Testis (tissue), 3 donors: ENCODE measurements around the gene DMBT1. TPM values are rescaled to one million over a fixed set of nuclear protein-coding genes. Genes with fewer than 3 reads are reported as not detected.

Source experiments
- DNase-seq: peaks from one replicate; pipeline ENCODE4 v3.0.0-alpha.2; 2019
- H3K27ac ChIP-seq, 2 donors: fragments of 200-600 bp; sonication (generic); one replicate each; pipeline ENCODE4 v1.5.1; 2019
- H3K27me3 ChIP-seq: fragments of 200-600 bp; sonication (generic); one replicate; pipeline ENCODE4 v1.5.1; 2019
- H3K36me3 ChIP-seq: fragments of 200-600 bp; sonication (generic); one replicate; pipeline ENCODE4 v1.5.1; 2017; ENCODE audit warnings: low read depth; ENCODE audit errors: missing control alignments
- H3K4me1 ChIP-seq: fragments of 200-600 bp; sonication (generic); one replicate; pipeline ENCODE4 v1.5.1; 2019
- H3K4me3 ChIP-seq, 2 donors: fragments of 200-600 bp; sonication (generic); one replicate each; pipeline ENCODE4 v1.5.1; 2017 to 2019
- H3K9me3 ChIP-seq: fragments of 200-600 bp; sonication (generic); one replicate; pipeline ENCODE4 v1.5.1; 2017
- POLR2A ChIP-seq: fragments of 450-650 bp; IDR thresholded peaks from one replicate; pipeline ENCODE4 v1.6.1; 2017; ENCODE audit warnings: antibody characterized with exemption, mild to moderate bottlenecking, moderate library complexity
- WGBS, 2 donors: methylation state at CpG; one replicate each; pipeline ENCODE4 v1.1.5; 2018; 5-methylcytosine and 5-hydroxymethylcytosine counted together
- intact Hi-C: fragments of 100-400 bp; cut with DNase I; formaldehyde crosslinking; loops from one replicate; pipeline ENCODE4 v1.15.1; 2023; ENCODE audit warnings: low total_unique reads
- polyA plus RNA-seq: library from polyadenylated mRNA; stranded (reverse); fragments of 350-450 nt; fragmentation: Illumina TruSeq; extraction: RNeasy Lipid Tissue Mini Kit (QIAGEN cat#74804); gene quantifications from one replicate; pipeline ENCODE4 v1.2.3, GENCODE V29; 2014; ENCODE audit warnings: low read depth, low replicate concordance; ENCODE audit not compliant: insufficient read depth
- total RNA-seq, 2 donors: library from RNA; depleted of rRNA; stranded (reverse); fragments of >200 nt; gene quantifications; one replicate each; pipeline ENCODE4 v1.2.3, GENCODE V29; 2016
- TF ChIP-seq, protein P1 (sequence below), 3 experiments: fragments of 450-650 bp in 2 of 3; fragments of 200-600 bp in 1 of 3; sonication (generic) in 1 of 3; IDR thresholded peaks; one replicate each; pipeline ENCODE4 v1.5.1; 2016 to 2019; ENCODE audit warnings: antibody characterized with exemption in 3 of 3, mild to moderate bottlenecking in 2 of 3, moderate library complexity in 1 of 3

DMBT1 gene
- total and polyA plus RNA-seq, 3 donors from 2014 or later: 0.87 to 2.7 (median 1.2) TPM

DNA sequence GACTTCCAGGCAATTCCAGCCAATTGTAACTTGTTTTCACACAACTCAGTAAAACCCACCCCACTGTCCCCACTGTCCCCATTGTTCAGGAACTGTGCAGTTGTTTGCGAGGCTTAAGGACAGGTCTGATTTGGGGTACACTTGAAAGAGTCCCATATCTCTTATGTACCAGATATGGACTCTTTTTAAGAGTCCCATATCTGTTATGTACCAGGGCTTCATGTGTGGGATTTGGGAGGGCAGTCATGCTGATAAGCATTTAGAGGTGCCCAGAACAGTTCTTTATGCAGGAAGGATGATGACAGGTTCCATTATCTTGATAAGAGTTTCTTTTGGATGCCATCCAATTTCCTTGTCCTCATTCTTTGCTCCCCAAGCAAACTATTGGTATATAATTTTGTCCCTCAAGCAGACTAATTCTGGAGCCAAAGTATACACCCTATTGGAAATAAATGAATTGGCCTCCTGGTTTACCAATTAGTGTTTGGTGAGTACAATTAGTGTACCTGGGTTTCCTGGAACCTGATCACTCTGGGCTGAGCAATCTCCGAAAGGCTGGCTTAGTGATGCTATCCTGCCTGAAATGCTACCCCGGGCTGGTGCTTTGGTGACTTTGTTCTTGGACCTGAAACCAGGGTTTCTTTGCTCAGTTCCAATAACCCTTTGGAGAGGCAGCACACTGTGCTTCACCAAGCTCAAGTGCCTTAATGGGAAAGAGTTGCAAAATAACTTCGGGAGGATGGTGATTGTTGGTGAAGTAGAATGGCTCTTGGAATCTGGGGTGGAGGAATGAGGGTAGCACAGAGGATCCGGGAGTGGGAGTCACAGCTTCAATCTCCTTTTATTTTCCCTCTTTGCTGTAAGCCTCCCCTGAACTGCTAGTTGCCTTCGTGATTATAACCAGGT lies 6.2 kb upstream of the DMBT1 start:
- Histone ChIP-seq H3K27ac (no peak overlapping the region), H3K27me3 (no peaks in the 10 kb centered on the region), H3K36me3 (no peaks in the 10 kb centered on the region), H3K9me3 (no peaks in the 10 kb centered on the region), H3K4me1 (no peaks in the 10 kb centered on the region), H3K4me3 (no peak overlapping the region)
- WGBS, 2 donors: 92 to 94% methylated on average over 6 of the region's 6 CpGs
- DNase-seq: no peak
- TF ChIP-seq, protein P1, sequence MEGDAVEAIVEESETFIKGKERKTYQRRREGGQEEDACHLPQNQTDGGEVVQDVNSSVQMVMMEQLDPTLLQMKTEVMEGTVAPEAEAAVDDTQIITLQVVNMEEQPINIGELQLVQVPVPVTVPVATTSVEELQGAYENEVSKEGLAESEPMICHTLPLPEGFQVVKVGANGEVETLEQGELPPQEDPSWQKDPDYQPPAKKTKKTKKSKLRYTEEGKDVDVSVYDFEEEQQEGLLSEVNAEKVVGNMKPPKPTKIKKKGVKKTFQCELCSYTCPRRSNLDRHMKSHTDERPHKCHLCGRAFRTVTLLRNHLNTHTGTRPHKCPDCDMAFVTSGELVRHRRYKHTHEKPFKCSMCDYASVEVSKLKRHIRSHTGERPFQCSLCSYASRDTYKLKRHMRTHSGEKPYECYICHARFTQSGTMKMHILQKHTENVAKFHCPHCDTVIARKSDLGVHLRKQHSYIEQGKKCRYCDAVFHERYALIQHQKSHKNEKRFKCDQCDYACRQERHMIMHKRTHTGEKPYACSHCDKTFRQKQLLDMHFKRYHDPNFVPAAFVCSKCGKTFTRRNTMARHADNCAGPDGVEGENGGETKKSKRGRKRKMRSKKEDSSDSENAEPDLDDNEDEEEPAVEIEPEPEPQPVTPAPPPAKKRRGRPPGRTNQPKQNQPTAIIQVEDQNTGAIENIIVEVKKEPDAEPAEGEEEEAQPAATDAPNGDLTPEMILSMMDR (IDR thresholded peaks at IDR 0.05): no peak
- TF ChIP-seq POLR2A: no peak
- intact Hi-C loops: no loop called here

DNA sequence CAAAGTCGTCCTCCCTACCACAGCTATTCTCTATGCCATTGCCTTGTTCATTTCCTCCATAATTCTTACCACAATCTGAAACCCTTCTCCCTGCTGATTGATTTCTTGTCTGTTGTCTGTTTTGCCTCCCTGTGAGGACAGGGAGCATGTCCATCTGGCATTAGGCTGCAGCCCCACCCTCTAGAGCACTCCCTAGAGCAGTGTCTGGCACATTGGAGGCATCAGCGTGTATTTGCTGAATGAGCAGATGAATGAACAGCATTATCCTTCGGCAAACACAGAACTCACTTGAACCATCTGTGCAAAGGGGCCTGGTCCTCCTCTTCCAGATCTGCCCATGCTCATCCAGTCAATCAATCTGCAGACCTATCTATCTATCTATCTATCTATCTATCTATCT lies 5.1 kb upstream of the DMBT1 start:
- H3K4me3 ChIP-seq: no peak overlapping the region
- intact Hi-C loops: no loop called here
- no peak overlapping the region for H3K27ac ChIP-seq
- H3K9me3 ChIP-seq: no peaks in the 10 kb centered on the region
- no peaks in the 10 kb centered on the region for H3K36me3 ChIP-seq
- H3K4me1 ChIP-seq: no peaks in the 10 kb centered on the region
- WGBS, 2 donors: 92 to 100% methylated on average over 3 of the region's 3 CpGs
- no peak for TF ChIP-seq POLR2A
- TF ChIP-seq, protein P1 (IDR thresholded peaks at IDR 0.05): no peak
- DNase-seq: no peak
- no peaks in the 10 kb centered on the region for H3K27me3 ChIP-seq

DNA sequence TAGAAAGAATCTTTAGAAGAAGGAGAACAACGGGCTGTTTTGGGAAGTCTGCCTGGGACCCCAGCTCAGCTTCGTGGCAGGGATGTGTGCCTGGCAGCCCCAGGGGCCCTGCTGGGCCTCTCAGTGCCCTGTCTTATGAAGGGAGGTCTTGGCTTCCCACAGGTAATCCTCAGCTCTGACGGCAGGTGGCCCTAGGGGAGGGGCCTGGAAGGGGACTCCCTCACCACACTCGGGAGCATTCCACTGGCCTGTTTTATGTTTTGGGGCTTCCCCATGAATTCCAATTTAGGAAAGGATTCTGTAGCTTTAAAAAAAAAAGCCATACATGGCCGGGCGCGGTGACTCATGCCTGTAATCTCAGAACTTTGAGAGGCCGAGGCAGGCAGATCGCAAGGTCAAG lies 3.0 kb upstream of the DMBT1 start:
- intact Hi-C loops: no loop called here
- no peaks in the 10 kb centered on the region for H3K4me1 ChIP-seq
- DNase-seq: no peak

DNA sequence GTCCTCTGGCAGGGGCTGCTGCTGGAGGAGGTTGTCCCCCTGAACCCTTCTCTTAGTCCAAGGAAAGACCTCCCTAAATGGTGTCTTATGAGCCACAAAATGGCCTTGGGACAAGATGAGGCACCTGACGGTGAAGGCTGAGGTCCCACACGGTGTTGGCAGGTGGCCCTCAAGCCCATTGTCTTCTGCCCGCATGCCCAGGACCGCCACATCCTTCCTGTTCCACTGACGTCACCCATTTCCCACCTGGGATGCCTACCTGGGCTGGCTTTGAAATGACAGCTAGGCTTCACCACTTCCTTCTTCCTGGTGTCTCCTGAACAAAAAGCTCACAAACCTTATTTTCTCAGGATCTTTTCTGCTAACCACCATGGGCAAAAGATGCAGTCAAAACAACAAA lies 2.1 kb upstream of the DMBT1 start:
- Histone ChIP-seq H3K4me1 (no peaks in the 10 kb centered on the region), H3K36me3 (no peaks in the 10 kb centered on the region), H3K27me3 (no peaks in the 10 kb centered on the region), H3K27ac (no peak overlapping the region), H3K9me3 (no peaks in the 10 kb centered on the region), H3K4me3 (no peak overlapping the region)
- no peak for DNase-seq
- intact Hi-C loops: no loop called here
- TF ChIP-seq POLR2A: no peak
- TF ChIP-seq, protein P1 (IDR thresholded peaks at IDR 0.05): no peak
- 70 to 86% methylated on average over 5 of the region's 5 CpGs for WGBS, 2 donors

More for the DNA sequence above, 3.0 kb upstream of the DMBT1 start:
- 47 to 54% methylated on average over 9 of the region's 9 CpGs for WGBS, 2 donors
- Histone ChIP-seq H3K27ac (no peak overlapping the region), H3K9me3 (no peaks in the 10 kb centered on the region), H3K4me3 (no peak overlapping the region), H3K36me3 (no peaks in the 10 kb centered on the region), H3K27me3 (no peaks in the 10 kb centered on the region)
- TF ChIP-seq POLR2A: no peak
- TF ChIP-seq, protein P1 (IDR thresholded peaks at IDR 0.05): no peak

DNA sequence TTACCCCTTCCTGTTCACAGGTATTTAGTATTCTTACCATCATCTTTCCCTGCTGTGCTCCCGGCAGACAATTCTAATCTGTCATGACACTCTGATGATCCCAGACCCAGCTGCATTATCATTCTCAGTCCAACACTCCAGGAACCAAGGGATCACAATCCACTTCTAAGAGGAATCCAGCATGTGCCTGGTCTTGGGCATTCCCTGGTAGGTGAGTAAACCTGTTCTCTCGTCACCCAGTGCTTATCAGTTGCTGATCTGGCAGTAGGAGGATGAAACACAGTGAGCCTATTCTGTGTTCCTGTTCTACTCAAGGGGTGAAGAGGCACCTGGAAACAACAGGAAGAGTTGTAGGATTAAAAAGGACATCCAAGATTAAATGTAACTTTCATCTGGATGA lies 1.3 kb upstream of the DMBT1 start:
- no peak overlapping the region for H3K27ac ChIP-seq
- H3K36me3 ChIP-seq: no peaks in the 10 kb centered on the region
- intact Hi-C loops: no loop called here
- H3K9me3 ChIP-seq: no peaks in the 10 kb centered on the region
- H3K4me1 ChIP-seq: no peaks in the 10 kb centered on the region
- DNase-seq: no peak
- no peak for TF ChIP-seq POLR2A
- TF ChIP-seq, protein P1 (IDR thresholded peaks at IDR 0.05): no peak
- WGBS, 2 donors: 61 to 72% methylated on average over 2 of the region's 2 CpGs
- H3K4me3 ChIP-seq: no peak overlapping the region
- no peaks in the 10 kb centered on the region for H3K27me3 ChIP-seq
